ENCODE measurements around the gene ARHGEF38.

DNA sequence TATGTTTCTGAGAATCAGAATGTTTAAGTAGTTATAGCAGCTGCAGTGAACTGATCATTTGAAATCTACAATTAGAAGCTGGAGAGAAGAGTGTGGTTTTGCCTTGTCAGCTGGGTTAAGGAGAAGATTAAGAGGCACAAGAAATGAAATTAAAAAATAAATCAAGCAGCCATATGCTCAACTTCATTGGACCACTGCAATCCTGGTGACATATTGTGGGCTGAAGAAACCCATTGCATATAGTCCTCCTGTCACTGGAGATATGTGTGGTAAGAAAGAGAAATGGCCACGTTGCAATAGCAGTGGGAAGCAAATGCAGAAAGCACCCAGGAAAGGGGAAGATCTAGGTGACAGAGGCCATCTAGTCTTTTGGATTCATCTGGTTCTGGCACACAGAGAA lies 93.0 kb downstream of the ARHGEF38 start:
- TF ChIP-seq, protein P1, sequence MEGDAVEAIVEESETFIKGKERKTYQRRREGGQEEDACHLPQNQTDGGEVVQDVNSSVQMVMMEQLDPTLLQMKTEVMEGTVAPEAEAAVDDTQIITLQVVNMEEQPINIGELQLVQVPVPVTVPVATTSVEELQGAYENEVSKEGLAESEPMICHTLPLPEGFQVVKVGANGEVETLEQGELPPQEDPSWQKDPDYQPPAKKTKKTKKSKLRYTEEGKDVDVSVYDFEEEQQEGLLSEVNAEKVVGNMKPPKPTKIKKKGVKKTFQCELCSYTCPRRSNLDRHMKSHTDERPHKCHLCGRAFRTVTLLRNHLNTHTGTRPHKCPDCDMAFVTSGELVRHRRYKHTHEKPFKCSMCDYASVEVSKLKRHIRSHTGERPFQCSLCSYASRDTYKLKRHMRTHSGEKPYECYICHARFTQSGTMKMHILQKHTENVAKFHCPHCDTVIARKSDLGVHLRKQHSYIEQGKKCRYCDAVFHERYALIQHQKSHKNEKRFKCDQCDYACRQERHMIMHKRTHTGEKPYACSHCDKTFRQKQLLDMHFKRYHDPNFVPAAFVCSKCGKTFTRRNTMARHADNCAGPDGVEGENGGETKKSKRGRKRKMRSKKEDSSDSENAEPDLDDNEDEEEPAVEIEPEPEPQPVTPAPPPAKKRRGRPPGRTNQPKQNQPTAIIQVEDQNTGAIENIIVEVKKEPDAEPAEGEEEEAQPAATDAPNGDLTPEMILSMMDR (conservative IDR thresholded peaks at IDR 0.05) = no peak
- TF ChIP-seq ZFX (IDR thresholded peaks at IDR 0.05) = no peak

All from C4-2B (cell line).